Loucy (cell line): Measurements from ENCODE around the gene ZNF771.

ENCODE experiments used
- H2AFZ ChIP-seq: fragments of 200-600 bp; sonication (generic); 2 replicates; pipeline ENCODE4 v1.6.0; 2016; ENCODE audit warnings: antibody characterized with exemption, mild to moderate bottlenecking, low read length, moderate library complexity
- H3F3A ChIP-seq: fragments of 200-600 bp; 2 replicates; pipeline ENCODE4 v1.6.0; 2016; ENCODE audit warnings: antibody characterized with exemption, low read depth, mild to moderate bottlenecking
- H3K27me3 ChIP-seq: fragments of 200-600 bp; sonication (generic); 2 replicates; pipeline ENCODE4 v1.6.1; 2014; ENCODE audit warnings: low read length, mild to moderate bottlenecking; ENCODE audit not compliant: insufficient read depth, poor library complexity, severe bottlenecking
- H3K36me3 ChIP-seq: fragments of 200-600 bp; sonication (generic); 2 replicates; pipeline ENCODE4 v1.6.1; 2016; ENCODE audit warnings: low read length; ENCODE audit not compliant: insufficient read depth
- H3K4me1 ChIP-seq: fragments of 200-600 bp; sonication (generic); 2 replicates; pipeline ENCODE4 v1.5.1; 2014; ENCODE audit warnings: low read length, mild to moderate bottlenecking; ENCODE audit not compliant: insufficient read depth, poor library complexity, severe bottlenecking
- H3K4me2 ChIP-seq: fragments of 200-600 bp; sonication (generic); 2 replicates; pipeline ENCODE4 v1.6.0; 2014; ENCODE audit warnings: antibody characterized with exemption, low read length, low read depth, mild to moderate bottlenecking; ENCODE audit not compliant: poor library complexity, severe bottlenecking
- H3K4me3 ChIP-seq: fragments of 200-600 bp; sonication (generic); 2 replicates; pipeline ENCODE4 v1.5.1; 2014; ENCODE audit warnings: low read length, mild to moderate bottlenecking, mixed read lengths; ENCODE audit not compliant: poor library complexity, severe bottlenecking
- H3K79me2 ChIP-seq: fragments of 200-600 bp; sonication (generic); 2 replicates; pipeline ENCODE4 v1.6.1; 2014; ENCODE audit warnings: low read length; ENCODE audit not compliant: insufficient read depth
- H3K9ac ChIP-seq: fragments of 200-600 bp; sonication (generic); 2 replicates; pipeline ENCODE4 v1.6.0; 2014; ENCODE audit warnings: mild to moderate bottlenecking, low read depth, low read length, moderate library complexity; ENCODE audit not compliant: poor library complexity, severe bottlenecking
- H3K9me2 ChIP-seq: fragments of 200-600 bp; sonication (generic); replicated peaks from 2 replicates; pipeline ENCODE4 v1.6.1; 2016; ENCODE audit warnings: low read depth, low read length, mixed read lengths
- H3K9me3 ChIP-seq: fragments of 200-600 bp; sonication (generic); 2 replicates; pipeline ENCODE4 v1.6.1; 2014; ENCODE audit warnings: mild to moderate bottlenecking, antibody characterized with exemption, low read length, low read depth; ENCODE audit not compliant: insufficient read depth
- H4K20me1 ChIP-seq: fragments of 200-600 bp; sonication (generic); 2 replicates; pipeline ENCODE4 v1.6.0; 2014; ENCODE audit warnings: antibody characterized with exemption, low read length, mild to moderate bottlenecking; ENCODE audit not compliant: insufficient read depth, poor library complexity, severe bottlenecking
- CTCF ChIP-seq: fragments of 200-600 bp; sonication (generic); conservative IDR thresholded peaks from 2 replicates; pipeline ENCODE4 v1.5.1; 2014; ENCODE audit warnings: mild to moderate bottlenecking, antibody characterized with exemption, low read length
- EZH2phosphoT487 ChIP-seq: fragments of 200-600 bp; IDR thresholded peaks from 2 replicates; pipeline ENCODE4 v1.6.1; 2018; ENCODE audit warnings: antibody characterized with exemption, mild to moderate bottlenecking, moderate library complexity, borderline replicate concordance

The ZNF771 gene

GRCh38 chr16:30428055-30428454 is 20.6 kb downstream of the ZNF771 start:
- H3K27me3 ChIP-seq = no peaks in the 10 kb centered on the region
- peaks cover 39% of the 10 kb centered on the region for H3K79me2 ChIP-seq
- H3F3A ChIP-seq = no peaks in the 10 kb centered on the region
- peaks cover 16% of the 10 kb centered on the region for H4K20me1 ChIP-seq
- TF ChIP-seq EZH2phosphoT487 (no peak), CTCF (no peak)
- peak overlapping the region; percentile 88 for H3K4me2 ChIP-seq
- no peaks in the 10 kb centered on the region for H3K9me3 ChIP-seq
- H3K4me3 ChIP-seq = peak overlapping the region; percentile 95
- H2AFZ ChIP-seq = no peak overlapping the region
- peaks cover 17% of the 10 kb centered on the region; the same call in 1 of the 2 replicates for H3K36me3 ChIP-seq
- H3K9ac ChIP-seq = peak overlapping the region; percentile 87
- H3K4me1 ChIP-seq = peaks cover 17% of the 10 kb centered on the region
- H3K9me2 ChIP-seq = no peaks in the 10 kb centered on the region

GRCh38 chr16:30429418-30429677 is 21.9 kb downstream of the ZNF771 start:
- peak overlapping the region; percentile 87 for H3K9ac ChIP-seq
- no peaks in the 10 kb centered on the region for H3K9me3 ChIP-seq
- peak overlapping the region; percentile 95 for H3K4me3 ChIP-seq
- peaks cover 5% of the 10 kb centered on the region; the same call in 1 of the 2 replicates for H3K36me3 ChIP-seq
- H4K20me1 ChIP-seq = peaks cover 16% of the 10 kb centered on the region
- TF ChIP-seq CTCF (no peak), EZH2phosphoT487 (no peak)
- H3K4me1 ChIP-seq = peaks cover 17% of the 10 kb centered on the region
- peak overlapping the region; percentile 86 for H2AFZ ChIP-seq
- peaks cover 35% of the 10 kb centered on the region for H3K79me2 ChIP-seq
- H3K4me2 ChIP-seq = peak overlapping the region; percentile 88
- no peaks in the 10 kb centered on the region for H3K9me2 ChIP-seq
- no peaks in the 10 kb centered on the region for H3K27me3 ChIP-seq
- no peaks in the 10 kb centered on the region for H3F3A ChIP-seq

- Histone ChIP-seq H3K27me3 (no peaks in the 10 kb centered on the region), H3K36me3 (no peaks in the 10 kb centered on the region), H4K20me1 (peaks cover 16% of the 10 kb centered on the region), H2AFZ (peak within 1 kb of the TSS; percentile 92), H3K4me2 (peak within 1 kb of the TSS; percentile 88), H3F3A (no peaks in the 10 kb centered on the region), H3K79me2 (peaks cover 35% of the 10 kb centered on the region), H3K9me2 (no peaks in the 10 kb centered on the region), H3K4me1 (peaks cover 17% of the 10 kb centered on the region), H3K9ac (peak within 1 kb of the TSS; percentile 87), H3K4me3 (peak within 1 kb of the TSS; percentile 95), H3K9me3 (no peaks in the 10 kb centered on the region)
- TF ChIP-seq EZH2phosphoT487 (no peak), CTCF (peak; percentile 76)
Observed at GRCh38 chr16:30429678-30430427, 22.4 kb downstream of the ZNF771 start, which contains the start of gene DCTPP1. TSS of gene DCTPP1 (minus strand) at chr16:30430030. CDS start at chr16:30429980, 50 bp downstream.
